Astrocyte of the cerebellum (primary cell): ENCODE data around the gene MSANTD7.

Source experiments
- DNase-seq: peaks from one replicate; pipeline ENCODE4 v3.0.0-alpha.2; 2011; ENCODE audit warnings: low read depth
- H3K4me3 ChIP-seq: 2 replicates; pipeline ENCODE4 v1.5.1; 2011; ENCODE audit warnings: mild to moderate bottlenecking, low read depth, low read length, moderate library complexity
- in situ Hi-C: cut with HindIII; loops from 2 replicates; pipeline ENCODE4 v1.10.0; 2017; ENCODE audit warnings: low sequenced_read_pairs
- TF ChIP-seq, protein P1 (sequence below): IDR thresholded peaks from 2 replicates; pipeline ENCODE4 v1.5.1; 2012; ENCODE audit warnings: low read length, low read depth, moderate library complexity, mild to moderate bottlenecking; ENCODE audit errors: missing control alignments

Gene MSANTD7

DNA sequence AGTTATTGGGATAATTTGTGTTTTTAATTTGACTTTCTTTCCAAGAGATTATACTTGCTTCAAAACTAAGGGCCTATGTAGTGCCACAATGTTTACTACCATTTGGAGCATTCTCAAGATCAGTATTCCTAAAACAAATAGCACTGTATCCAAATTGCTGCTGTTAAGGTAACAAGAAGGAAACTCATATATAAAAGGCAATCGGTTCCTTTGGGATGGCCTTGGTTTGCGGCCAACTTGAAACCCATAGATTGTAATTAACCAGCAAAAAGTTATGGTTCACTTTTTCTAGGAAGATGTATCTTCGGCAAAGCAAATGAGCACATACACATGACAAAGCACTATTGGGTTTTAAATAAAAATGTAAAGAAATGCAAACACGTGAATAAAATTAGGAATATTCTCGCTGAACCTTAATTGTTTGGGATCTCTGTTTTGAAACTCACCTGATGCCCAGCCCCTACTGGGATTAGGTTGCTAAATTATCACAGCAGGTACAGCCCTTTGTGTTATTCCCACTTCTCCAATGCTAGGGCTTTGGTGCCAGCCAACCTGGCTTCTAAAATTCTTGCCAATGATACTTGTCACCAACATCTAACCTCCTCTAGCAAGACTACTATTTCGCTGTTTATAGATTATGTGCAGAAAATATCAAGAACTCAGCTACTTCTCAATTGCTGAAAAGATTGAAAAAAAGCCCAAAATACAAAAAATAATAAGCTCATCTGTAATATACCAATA, 16.3 kb upstream of the MSANTD7 start:
- no peak for DNase-seq
- H3K4me3 ChIP-seq, result no peak overlapping the region
- TF ChIP-seq, protein P1, sequence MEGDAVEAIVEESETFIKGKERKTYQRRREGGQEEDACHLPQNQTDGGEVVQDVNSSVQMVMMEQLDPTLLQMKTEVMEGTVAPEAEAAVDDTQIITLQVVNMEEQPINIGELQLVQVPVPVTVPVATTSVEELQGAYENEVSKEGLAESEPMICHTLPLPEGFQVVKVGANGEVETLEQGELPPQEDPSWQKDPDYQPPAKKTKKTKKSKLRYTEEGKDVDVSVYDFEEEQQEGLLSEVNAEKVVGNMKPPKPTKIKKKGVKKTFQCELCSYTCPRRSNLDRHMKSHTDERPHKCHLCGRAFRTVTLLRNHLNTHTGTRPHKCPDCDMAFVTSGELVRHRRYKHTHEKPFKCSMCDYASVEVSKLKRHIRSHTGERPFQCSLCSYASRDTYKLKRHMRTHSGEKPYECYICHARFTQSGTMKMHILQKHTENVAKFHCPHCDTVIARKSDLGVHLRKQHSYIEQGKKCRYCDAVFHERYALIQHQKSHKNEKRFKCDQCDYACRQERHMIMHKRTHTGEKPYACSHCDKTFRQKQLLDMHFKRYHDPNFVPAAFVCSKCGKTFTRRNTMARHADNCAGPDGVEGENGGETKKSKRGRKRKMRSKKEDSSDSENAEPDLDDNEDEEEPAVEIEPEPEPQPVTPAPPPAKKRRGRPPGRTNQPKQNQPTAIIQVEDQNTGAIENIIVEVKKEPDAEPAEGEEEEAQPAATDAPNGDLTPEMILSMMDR, result no peak
- in situ Hi-C loops, result no loop called here

DNA sequence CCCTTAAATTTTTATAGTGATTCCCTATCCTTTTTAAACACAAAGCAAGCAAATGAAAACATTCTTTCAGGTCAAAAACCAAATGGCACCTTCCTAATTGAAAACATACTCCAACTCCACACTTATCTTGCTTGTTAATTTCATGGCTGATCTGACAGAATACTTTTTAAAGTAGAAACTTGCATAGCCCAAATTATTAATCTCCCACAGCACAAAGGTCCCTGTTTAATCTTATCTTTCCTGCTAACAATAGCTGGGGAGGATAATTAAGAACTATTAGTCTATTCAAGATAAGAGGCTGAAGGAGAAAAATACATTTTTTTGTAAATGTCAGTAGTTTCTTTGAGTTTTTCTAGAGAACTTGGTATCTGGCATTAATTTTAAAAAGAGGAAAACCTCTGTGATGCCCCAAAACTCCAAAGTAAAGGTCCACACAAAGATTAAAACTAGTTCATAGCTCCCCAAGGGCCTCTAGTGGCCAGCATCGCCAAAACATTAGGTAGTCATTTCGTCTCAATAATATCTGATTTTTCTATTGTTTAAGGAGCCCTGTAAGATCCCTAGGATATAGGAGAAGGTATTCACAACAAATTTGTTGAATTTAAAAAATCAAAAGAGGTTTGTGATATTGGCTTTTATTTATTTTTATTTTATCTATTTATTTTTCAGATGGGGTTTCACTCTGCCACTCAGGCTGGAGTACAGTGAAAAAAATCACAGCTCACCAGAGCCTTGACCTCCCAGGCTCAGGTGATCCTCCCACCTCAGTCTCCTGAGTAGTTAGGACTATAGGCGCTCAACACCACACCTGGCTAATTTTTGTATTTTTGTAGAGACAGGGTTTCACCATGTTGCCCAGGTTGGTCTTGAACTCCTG, 15.0 kb upstream of the MSANTD7 start:
- H3K4me3 ChIP-seq, result no peak overlapping the region
- DNase-seq, result peak; percentile 24
- TF ChIP-seq, protein P1, result peak; percentile 78
- in situ Hi-C loops, result no loop called here

DNA sequence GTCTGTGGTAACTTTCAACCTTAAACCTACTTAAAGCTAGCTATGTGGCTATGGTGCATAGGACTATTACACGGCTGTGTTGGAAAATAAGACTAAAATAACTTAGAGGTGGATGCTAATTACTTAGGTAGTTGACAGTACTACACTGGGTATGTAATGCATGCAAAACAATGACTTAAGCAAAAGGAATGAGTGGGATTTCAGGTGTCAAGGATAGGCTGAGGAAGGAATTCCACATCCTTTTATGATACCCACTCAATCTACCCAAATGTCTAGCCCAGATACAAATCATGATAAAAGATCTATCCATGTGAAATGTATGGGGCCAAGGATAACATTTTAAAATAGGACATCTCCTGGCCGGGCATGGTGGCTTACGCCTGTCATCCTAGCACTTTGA, 14.1 kb upstream of the MSANTD7 start:
- H3K4me3 ChIP-seq, result no peak overlapping the region
- TF ChIP-seq, protein P1, result no peak
- no peak for DNase-seq
- in situ Hi-C loops, result no loop called here

DNA sequence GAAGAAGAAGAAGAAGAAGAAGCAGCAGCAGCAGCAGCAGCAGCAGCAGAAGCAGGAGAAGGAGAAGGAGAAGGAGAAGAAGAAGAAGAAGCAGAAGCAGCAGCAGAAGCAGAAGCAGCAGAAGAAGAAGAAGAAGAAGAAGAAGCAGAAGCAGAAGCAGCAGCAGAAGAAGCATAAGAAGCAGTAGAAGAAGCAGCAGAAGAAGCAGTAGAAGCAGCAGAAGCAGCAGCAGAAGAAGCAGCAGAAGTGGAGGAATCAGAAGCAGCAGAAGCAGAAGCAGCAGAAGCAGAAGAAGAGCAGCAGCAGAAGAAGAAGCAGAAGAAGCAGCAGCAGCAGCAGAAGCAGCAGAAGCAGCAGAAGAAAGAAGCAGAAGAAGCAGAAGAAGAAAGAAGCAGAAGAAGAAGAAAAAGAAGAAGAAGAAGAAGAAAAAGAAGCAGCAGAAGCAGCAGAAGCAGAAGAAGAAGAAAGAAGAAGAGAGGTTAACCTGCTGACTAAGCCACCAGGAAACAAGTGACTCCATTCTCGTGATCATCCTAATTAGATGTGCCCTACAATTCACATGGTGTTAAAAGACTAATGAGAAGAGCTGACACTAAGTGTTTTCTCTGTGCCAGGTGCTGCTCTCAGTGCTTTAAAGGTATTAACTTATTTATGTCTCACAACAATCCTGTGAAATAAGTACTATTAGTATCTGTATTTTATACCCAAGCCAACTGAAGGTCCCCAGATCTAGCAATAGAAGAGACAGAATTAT, 11.9 kb upstream of the MSANTD7 start:
- in situ Hi-C loops, result no loop called here
- no peak for DNase-seq
- H3K4me3 ChIP-seq, result no peak overlapping the region
- TF ChIP-seq, protein P1, result no peak

DNA sequence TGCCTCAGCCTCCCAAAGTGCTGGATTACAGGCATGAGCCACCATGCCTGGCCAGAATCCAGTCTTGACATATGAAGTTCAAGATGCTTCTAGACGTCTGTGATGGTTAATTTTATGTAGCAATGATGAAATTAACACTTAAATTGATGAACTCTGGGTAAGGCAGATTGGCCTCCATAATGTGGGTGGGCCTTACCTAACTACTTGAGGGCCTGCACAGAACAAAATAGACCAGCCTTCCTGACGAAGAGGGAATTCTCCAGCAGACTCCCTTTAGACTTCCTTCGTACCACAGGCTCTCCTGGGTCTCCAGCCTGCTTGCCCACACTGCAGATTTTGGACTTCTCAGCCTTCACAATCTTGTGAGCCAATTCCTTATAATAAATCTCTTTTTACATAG, 5.0 kb upstream of the MSANTD7 start:
- H3K4me3 ChIP-seq, result no peak overlapping the region
- TF ChIP-seq, protein P1, result no peak
- in situ Hi-C loops, result no loop called here
- no peak for DNase-seq

DNA sequence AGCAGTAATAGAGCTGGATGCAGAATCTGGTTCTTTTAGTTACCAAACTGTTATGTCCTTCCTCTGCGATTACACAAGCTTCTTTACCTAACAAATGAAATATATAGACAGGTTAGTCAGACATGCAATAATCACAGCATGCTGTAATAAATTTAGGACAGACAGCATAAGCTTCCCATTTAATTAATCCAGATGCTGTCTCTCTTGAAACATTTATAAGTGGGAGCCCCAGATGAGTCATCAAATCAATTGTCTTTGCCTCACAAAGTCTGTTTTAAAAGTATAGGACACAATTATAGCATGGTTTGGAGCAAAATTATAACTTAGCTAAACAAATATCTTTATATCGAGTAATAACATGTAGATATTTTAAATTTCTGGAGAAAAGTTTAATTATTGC, 1.9 kb upstream of the MSANTD7 start:
- no peak overlapping the region for H3K4me3 ChIP-seq
- no peak for DNase-seq
- in situ Hi-C loops, result no loop called here
- TF ChIP-seq, protein P1, result no peak
